Thyroid gland (tissue), 4 donors: ENCODE measurements around the gene PLAC9. TPM values are rescaled to one million over a fixed set of nuclear protein-coding genes. Genes with fewer than 3 reads are reported as not detected.

Experiments
- DNase-seq, 2 donors: peaks; one replicate each; pipeline ENCODE4 v3.0.0-alpha.2; 2019
- H3K27ac ChIP-seq, 3 donors: fragments of 200-600 bp; sonication (generic); 1 replicate in 2 of 3; 2 replicates in 1 of 3; pipeline ENCODE4 v1.5.1; 2016 to 2019; ENCODE audit warnings: mild to moderate bottlenecking in 1 of 3, moderate library complexity in 1 of 3
- H3K27me3 ChIP-seq: fragments of 200-600 bp; sonication (generic); one replicate; pipeline ENCODE4 v1.5.1; 2019
- H3K36me3 ChIP-seq, 2 donors: fragments of 200-600 bp; sonication (generic); one replicate each; pipeline ENCODE4 v1.5.1; 2016 to 2019
- H3K4me1 ChIP-seq, 2 donors: fragments of 200-600 bp; sonication (generic); one replicate each; pipeline ENCODE4 v1.5.1; 2017 to 2019
- H3K4me3 ChIP-seq, 3 donors: fragments of 200-600 bp; sonication (generic); replicated peaks in 1 of 3; 1 replicate in 2 of 3; 2 replicates in 1 of 3; pipeline ENCODE4 v1.5.1; 2016; ENCODE audit warnings: mild to moderate bottlenecking in 1 of 3
- H3K9me3 ChIP-seq: fragments of 200-600 bp; sonication (generic); one replicate; pipeline ENCODE4 v1.5.1; 2017
- CTCF ChIP-seq, 6 experiments: fragments of 200-600 bp in 3 of 6; fragments of 450-650 bp in 3 of 6; sonication (generic) in 3 of 6; IDR thresholded peaks; one replicate each; pipeline ENCODE4 v1.5.1; 2016 to 2019; ENCODE audit warnings: antibody characterized with exemption in 6 of 6, mild to moderate bottlenecking in 2 of 6, inconsistent platforms in 1 of 6, moderate library complexity in 1 of 6
- POLR2A ChIP-seq, 2 donors: fragments of 450-650 bp; IDR thresholded peaks; one replicate each; pipeline ENCODE4 v1.6.1; 2017; ENCODE audit warnings: antibody characterized with exemption in 2 of 2, mild to moderate bottlenecking in 2 of 2, moderate library complexity in 1 of 2
- whole genome bisulfite sequencing, 2 donors: methylation state at CpG; one replicate each; pipeline ENCODE4 v1.1.5; 2017; 5-methylcytosine and 5-hydroxymethylcytosine counted together
- intact Hi-C: fragments of 100-400 bp; cut with DNase I; formaldehyde crosslinking; loops from one replicate; pipeline ENCODE4 v1.15.1; 2023
- total RNA-seq, 4 donors: library from RNA; depleted of rRNA; stranded (reverse); fragments of >200 nt; gene quantifications; one replicate each; pipeline ENCODE4 v1.2.3, GENCODE V29; 2016

PLAC9 gene
- total RNA-seq, 4 donors from 2014 or later = 5.5 to 65.6 (median 33.6) TPM

GRCh38 chr10:80194373-80195045 is 62.0 kb downstream of the PLAC9 start:
- H3K36me3 ChIP-seq = no peaks in the 10 kb centered on the region
- no peaks in the 10 kb centered on the region for H3K27me3 ChIP-seq
- intact Hi-C loops = no loop called here
- no peak for DNase-seq
- H3K4me3 ChIP-seq = no peak overlapping the region
- TF ChIP-seq POLR2A (IDR thresholded peaks at IDR 0.05) (no peak), CTCF (IDR thresholded peaks at IDR 0.05) (no peak)
- H3K4me1 ChIP-seq = peaks cover 42 to 48% of the 10 kb centered on the region in 2 donors
- peak overlapping the region in 1 of 3 donors; percentile 4 for H3K27ac ChIP-seq
- H3K9me3 ChIP-seq = no peaks in the 10 kb centered on the region
- WGBS, 2 donors = 72 to 76% methylated on average over 6 to 10 of the region's 11 CpGs

Other genes with a start within 250 kb of the PLAC9 start
- gene SFTPD, start 183.6 kb upstream of the PLAC9 start, total RNA-seq = 10 to 100 TPM in 1 of 4 donors, 1 to 10 TPM in 3; 3.0 to 10.8 (median 5.7) TPM
- gene TMEM254, start 54.1 kb upstream of the PLAC9 start, total RNA-seq = 10 to 100 TPM; 12.2 to 25.0 (median 19.8) TPM
- gene ANXA11, start 72.8 kb downstream of the PLAC9 start, total RNA-seq = 100 to 1,000 TPM in 1 of 4 donors, 10 to 100 TPM in 3; 77.5 to 106 (median 90.8) TPM
- gene MAT1A, start 156.9 kb downstream of the PLAC9 start, total RNA-seq = under 1 TPM in 3 of 4 donors, not detected in 1; 0.22 to 0.39 (median 0.25) TPM
- 1 to 10 TPM in 1 of 4 donors, not detected in 3; 1.1 TPM for gene DYDC1, start 224.0 kb downstream of the PLAC9 start, total RNA-seq
- gene DYDC2, start 224.1 kb downstream of the PLAC9 start, total RNA-seq = not detected